Measurements from ENCODE around the gene ELF4.

- TF ChIP-seq SP1 (IDR thresholded peaks at IDR 0.05; ENCODE audit: low read depth), result no peak
- TF ChIP-seq MAX (IDR thresholded peaks at IDR 0.05), result no peak
- TF ChIP-seq EGR1 (IDR thresholded peaks at IDR 0.05; ENCODE audit: low read depth), result no peak
- TF ChIP-seq POLR2AphosphoS5 (IDR thresholded peaks at IDR 0.05; ENCODE audit: low read depth, low read length), result no peak
- no peak for TF ChIP-seq CBX3 (IDR thresholded peaks at IDR 0.05; ENCODE audit: low read depth)
- TF ChIP-seq CTCF (IDR thresholded peaks at IDR 0.05 in 2 of 3, conservative IDR thresholded peaks at IDR 0.05 in 1 of 3; ENCODE audit: borderline replicate concordance in 1 of 3, insufficient read depth in 1 of 3, low read depth in 2 of 3, low read length in 2 of 3), result no peak
- TF ChIP-seq ZNF274 (IDR thresholded peaks at IDR 0.05; ENCODE audit: low read depth, low read length), result no peak
- no peak for TF ChIP-seq POLR2A (IDR thresholded peaks at IDR 0.05; ENCODE audit: borderline replicate concordance, extremely low read depth, insufficient read depth, insufficient read length)
- no peak for TF ChIP-seq REST (IDR thresholded peaks at IDR 0.05; ENCODE audit: low read depth)
- TF ChIP-seq EZH2 (IDR thresholded peaks at IDR 0.05), result no peak
- TF ChIP-seq FOSL1 (IDR thresholded peaks at IDR 0.05; ENCODE audit: low read depth), result no peak
- TF ChIP-seq YY1 (IDR thresholded peaks at IDR 0.05; ENCODE audit: extremely low read depth, insufficient replicate concordance, low read depth, low read length), result no peak
- no peak for TF ChIP-seq CEBPB (IDR thresholded peaks at IDR 0.05; ENCODE audit: low read depth)
- TF ChIP-seq TCF7L2 (IDR thresholded peaks at IDR 0.05; ENCODE audit: borderline replicate concordance, extremely low read depth, insufficient read depth, insufficient read length), result no peak
These were observed 6.7 kb downstream of the ELF4 start for GRCh38 chrX:130103605-130104004.
